GM19438 (cell line): ENCODE data around the gene IP6K3.

Source experiments
- ATAC-seq: cut with Tn5 transposase; IDR thresholded peaks from one replicate; pipeline ENCODE4 v1.9.1; 2021; ENCODE audit warnings: low read depth; ENCODE audit not compliant: unreplicated experiment

Gene IP6K3

GRCh38 chr6:33746651-33747100 lies at the start of gene IP6K3:
Gene IP6K3 (minus strand): TSS chr6:33746905. CDS start chr6:33735476, 11,429 bp downstream.
- ATAC-seq: no peak

GRCh38 chr6:33794910-33795623 lies 48.4 kb upstream of the IP6K3 start:
- no peak for ATAC-seq

- ATAC-seq: no peak
Observed at GRCh38 chr6:33792981-33793380, 46.3 kb upstream of the IP6K3 start.

GRCh38 chr6:33791620-33792019 lies 44.9 kb upstream of the IP6K3 start:
- no peak for ATAC-seq

- ATAC-seq: no peak
Observed at GRCh38 chr6:33790910-33791309, 44.2 kb upstream of the IP6K3 start.

- ATAC-seq: no peak
Observed at GRCh38 chr6:33790379-33790778, 43.7 kb upstream of the IP6K3 start.

- ATAC-seq: no peak
Observed at GRCh38 chr6:33789550-33789895, 42.8 kb upstream of the IP6K3 start.

GRCh38 chr6:33788694-33789549 lies 42.2 kb upstream of the IP6K3 start, which contains the start of gene LEMD2:
Gene LEMD2 (minus strand): TSS chr6:33789130. CDS start chr6:33789116, 14 bp downstream.
- peak; percentile 81 for ATAC-seq

GRCh38 chr6:33787954-33788693 lies 41.4 kb upstream of the IP6K3 start:
- ATAC-seq: peak; percentile 49

- no peak for ATAC-seq
Observed at GRCh38 chr6:33787346-33787953, 40.7 kb upstream of the IP6K3 start.

GRCh38 chr6:33786736-33787135 lies 40.0 kb upstream of the IP6K3 start:
- no peak for ATAC-seq

GRCh38 chr6:33785778-33786177 lies 39.1 kb upstream of the IP6K3 start:
- ATAC-seq: no peak

GRCh38 chr6:33784787-33785186 lies 38.1 kb upstream of the IP6K3 start:
- no peak for ATAC-seq

- no peak for ATAC-seq
Observed at GRCh38 chr6:33783781-33784520, 37.2 kb upstream of the IP6K3 start.

GRCh38 chr6:33782561-33782960 lies 35.9 kb upstream of the IP6K3 start:
- ATAC-seq: no peak

GRCh38 chr6:33781131-33781975 lies 34.6 kb upstream of the IP6K3 start:
- no peak for ATAC-seq

- no peak for ATAC-seq
Observed at GRCh38 chr6:33779895-33780294, 33.2 kb upstream of the IP6K3 start.

- ATAC-seq: no peak
Observed at GRCh38 chr6:33779290-33779689, 32.6 kb upstream of the IP6K3 start.
